Body of pancreas (tissue), 4 donors: ENCODE measurements around the gene LCN12.

Experiments used
- POLR2A ChIP-seq, 3 donors: fragments of 450-650 bp; IDR thresholded peaks; one replicate each; pipeline ENCODE4 v1.6.1; 2016; ENCODE audit warnings: antibody characterized with exemption in 3 of 3, mild to moderate bottlenecking in 2 of 3
- TF ChIP-seq, protein P1 (sequence below), 7 experiments: fragments of 450-650 bp in 4 of 7; fragments of 200-600 bp in 3 of 7; sonication (generic) in 3 of 7; IDR thresholded peaks; one replicate each; pipeline ENCODE4 v1.5.1; 2016 to 2019; ENCODE audit warnings: antibody characterized with exemption in 7 of 7

GRCh38 chr9:136930014-136930413 is 22.1 kb upstream of the LCN12 start:
- no peak for TF ChIP-seq POLR2A (IDR thresholded peaks at IDR 0.05)
- TF ChIP-seq, protein P1, sequence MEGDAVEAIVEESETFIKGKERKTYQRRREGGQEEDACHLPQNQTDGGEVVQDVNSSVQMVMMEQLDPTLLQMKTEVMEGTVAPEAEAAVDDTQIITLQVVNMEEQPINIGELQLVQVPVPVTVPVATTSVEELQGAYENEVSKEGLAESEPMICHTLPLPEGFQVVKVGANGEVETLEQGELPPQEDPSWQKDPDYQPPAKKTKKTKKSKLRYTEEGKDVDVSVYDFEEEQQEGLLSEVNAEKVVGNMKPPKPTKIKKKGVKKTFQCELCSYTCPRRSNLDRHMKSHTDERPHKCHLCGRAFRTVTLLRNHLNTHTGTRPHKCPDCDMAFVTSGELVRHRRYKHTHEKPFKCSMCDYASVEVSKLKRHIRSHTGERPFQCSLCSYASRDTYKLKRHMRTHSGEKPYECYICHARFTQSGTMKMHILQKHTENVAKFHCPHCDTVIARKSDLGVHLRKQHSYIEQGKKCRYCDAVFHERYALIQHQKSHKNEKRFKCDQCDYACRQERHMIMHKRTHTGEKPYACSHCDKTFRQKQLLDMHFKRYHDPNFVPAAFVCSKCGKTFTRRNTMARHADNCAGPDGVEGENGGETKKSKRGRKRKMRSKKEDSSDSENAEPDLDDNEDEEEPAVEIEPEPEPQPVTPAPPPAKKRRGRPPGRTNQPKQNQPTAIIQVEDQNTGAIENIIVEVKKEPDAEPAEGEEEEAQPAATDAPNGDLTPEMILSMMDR (IDR thresholded peaks at IDR 0.05) = no peak
